ENCODE measurements around the gene ASB1.
"Not testable (repeated sequence)": the region's sequence is repeated elsewhere in the genome, so short reads cannot be mapped to it uniquely, and the experiment has no call there.

The ASB1 gene

DNA sequence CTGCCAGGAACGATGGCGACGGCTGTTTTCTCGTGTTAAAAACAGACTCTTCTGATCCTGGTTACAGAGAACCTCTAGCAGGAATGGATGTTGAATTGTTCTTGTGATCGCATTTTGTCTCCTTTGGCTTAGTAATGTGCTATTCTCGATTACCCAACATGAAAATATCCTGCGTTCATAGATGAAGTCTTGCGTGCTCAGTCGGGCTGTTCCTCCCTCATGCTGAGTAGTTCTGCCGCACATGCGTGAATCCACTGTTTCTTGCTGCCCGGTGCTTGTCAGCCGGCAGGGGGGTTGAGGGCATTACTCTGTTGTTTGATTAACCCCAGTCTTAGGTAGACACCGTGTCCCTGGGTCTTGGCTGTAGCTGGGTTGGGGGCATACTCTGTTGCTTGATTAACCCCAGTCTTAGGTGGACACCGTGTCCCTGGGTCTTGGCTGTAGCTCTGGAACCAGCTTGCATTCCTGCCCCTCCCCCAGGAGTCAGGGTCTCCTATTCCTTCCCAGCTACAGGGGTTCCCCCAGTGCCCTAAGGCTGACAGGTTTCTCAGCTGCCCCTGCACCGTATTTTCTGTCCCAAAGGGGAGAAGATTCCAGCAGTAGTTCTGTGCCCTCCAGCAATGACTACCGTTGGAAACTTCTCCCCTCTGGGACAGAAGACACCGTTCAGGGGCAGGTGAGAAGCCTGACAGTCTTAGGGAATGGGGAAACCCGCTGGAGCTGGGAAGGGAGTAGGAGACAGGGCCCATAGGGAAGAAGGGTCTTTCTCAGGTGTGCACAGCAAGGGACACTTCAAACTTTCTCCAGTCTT, 22.1 kb upstream of the ASB1 start:
- no peak for DNase-seq

DNA sequence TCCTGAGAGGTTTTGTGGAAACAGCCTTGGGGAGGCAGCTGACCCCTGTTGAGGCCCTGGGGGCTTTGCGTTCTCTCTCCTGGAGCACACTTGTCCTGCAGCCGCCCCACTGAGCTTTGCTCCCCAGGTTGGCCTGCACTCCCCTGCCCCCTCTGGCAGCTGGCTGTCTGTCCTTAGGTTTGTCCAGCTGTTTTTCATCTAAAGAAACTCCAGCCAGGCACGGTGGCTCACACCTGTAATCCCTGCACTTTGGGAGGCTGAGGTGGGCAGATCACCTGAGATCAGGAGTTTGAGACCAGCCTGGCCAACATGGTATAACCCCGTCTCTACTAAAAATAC, 21.5 kb upstream of the ASB1 start:
- DNase-seq = not testable (repeated sequence)

DNA sequence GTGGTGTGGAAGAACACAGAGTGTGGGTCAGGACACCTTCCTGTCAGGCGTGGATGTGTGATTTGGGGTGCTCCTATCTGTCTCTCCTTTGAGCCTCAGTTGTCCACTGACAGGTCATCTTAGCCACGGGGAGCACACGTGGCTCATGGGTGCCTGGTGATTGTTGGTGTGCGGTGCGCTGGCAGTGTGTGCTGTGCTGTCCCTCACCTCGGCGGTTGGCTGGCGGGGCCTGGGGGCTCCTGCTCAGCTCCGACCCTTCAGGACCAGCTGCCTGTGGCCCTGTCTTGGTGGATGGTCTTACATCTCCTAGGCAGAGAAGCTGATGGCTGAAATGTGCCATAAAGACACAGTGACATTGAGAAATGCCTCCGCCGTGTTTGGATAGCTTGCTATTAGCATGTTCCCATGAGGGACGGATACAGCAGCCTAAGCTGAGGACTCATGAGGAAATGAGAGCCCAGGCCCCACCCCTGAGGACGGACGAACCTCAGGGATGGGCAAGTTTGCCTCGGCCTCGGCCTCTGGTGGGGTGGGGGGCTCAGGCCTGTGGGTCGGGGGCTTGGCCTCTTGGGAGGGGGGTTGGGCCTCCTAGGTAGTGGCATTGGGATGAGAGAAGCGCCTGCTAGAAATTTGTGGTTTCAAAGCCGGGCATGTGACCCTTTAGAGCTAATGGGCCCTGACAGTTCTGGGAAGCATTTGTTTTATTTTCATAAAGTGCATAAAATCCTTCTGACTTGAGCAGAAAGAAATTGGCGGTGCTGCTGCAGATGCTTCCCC, 20.3 kb upstream of the ASB1 start:
- DNase-seq = no peak

DNA sequence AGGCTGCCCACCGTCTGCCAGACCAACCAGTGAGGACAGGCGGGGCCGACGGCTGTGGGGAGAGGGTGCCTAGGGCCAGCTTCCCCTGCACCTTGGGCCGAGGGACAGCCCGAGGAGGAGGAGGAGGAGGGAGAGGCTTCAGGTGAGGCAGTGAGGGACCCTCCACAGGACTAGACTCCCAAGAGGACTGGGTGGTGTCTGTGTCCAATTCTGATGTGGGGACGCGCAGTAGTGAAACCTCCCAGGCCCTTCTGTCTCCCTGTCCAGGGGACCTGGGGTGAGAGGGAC, 19.8 kb upstream of the ASB1 start:
- no peak for DNase-seq

DNA sequence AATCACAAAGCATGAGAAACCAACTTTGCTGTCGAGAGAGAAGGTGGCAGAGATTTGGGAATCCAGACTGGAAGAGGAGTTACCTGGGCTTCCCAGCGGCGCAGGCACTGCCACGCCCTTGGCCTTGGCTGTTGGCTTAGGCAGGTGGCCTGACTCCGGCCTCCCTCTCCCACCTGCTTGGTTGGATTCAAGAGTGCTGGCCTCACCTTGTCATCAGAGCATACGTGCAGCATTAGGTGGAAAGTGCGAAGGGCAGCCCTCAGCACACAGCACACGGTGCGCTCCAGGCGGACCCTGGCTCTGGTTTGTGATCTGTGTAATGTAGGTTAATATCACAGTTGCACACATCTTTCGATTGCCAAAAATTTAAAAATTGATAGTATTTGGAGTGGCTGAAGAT, 19.2 kb upstream of the ASB1 start:
- DNase-seq = no peak

DNA sequence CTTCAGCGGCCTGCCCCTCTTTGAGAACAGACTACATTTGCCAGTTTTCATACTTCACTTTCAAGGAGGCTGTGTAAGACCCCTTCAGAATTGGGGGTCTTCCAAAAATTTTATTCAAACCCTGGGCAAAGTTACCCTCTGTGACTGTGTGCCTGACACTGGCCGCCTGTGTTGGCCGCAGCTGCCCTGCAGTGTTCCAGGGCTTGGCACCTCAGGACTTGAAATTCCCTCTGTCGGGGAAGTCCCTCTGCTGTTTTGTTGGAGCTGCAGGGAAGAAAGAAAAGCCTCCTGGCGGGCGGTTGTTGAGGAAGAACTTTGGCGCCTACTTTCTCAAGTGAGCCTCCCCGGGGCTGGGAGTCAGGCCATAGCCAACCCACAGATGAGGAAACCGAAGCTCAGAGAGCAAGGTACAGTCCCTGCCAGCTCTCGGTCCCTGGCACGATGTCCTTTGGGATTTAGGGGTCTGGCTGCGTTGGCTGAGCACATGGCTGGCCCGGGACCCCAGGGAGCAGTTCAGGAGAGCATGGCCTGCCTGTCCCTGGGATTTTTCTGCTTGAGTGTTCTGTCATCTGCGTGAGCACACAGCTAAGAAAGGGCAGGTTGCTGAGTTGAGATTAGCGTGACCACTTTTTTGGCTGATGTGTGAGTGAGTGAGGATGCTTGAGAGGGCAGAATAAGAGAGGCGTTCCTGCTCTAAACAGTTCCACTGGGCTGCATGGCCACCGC, 17.9 kb upstream of the ASB1 start:
- DNase-seq = no peak

DNA sequence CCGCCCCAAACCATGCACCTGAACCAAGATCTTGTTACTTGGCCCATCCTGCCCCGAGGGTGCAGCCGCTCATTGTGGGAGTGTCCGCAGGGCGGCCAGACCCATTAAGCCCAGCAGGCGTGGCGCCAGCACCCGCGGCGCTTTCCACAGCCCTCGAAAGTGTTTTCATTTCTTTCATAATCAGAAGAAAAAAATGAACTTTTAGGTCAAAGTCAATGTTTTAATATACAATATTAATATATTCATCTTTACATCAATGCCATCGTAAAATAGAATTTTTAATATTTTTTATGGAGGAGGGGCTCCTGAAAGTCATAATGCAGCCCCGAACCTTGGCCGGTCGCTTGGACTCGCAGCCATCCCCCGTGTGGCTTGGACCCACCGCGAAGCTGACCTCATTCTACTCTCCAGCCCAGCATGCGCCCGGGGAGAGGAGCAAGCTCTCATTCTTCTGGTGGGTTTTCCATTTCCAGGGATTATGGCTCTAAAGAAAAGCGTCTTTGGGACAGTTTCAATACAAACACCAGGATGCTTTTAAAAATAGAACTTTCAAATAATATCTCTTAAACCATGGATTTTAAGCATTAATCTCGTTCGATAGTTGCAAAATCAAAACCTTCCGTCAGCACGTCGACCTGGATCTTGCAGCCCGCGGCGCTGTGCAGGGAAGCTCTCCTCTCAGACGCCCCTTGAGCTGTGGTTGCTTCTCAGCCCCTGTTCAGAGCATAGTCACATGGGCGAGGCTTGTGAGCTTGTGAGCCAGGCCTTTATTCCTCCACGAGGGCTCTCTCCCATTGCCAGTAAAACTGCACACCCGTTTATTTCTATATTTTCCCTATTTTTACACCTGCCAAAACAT, 17.2 kb upstream of the ASB1 start:
- DNase-seq = no peak

DNA sequence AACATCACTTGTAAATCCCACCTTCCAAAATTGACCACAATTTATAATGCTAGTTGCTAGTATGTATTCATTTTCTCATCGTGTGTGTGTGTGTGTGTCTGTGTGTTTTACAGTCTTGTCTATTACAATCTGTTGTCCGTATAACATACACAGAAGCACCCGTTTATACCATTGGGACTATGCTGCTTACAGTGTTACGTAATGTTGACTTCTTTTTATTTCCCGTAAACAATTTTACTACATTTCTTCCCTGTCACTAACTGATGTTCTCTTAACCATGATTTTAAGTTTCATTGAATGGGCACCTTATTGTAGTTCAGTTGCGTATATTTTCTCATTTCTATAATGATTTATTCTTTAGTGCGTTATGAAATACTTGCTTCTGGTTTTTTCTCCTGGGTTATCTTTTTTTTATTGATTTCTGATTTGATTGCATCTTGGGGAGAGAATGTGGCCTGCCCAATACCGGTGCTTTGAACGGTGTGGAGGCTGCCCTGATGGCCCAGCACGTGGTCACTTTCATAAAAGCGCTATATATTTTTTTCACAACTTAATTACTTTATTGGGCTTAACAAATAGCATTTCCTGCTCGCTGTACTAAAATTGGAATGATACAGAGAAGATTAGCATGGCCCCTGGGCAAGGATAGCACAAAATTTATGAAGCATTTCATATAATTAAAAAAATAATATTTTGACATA, 14.5 kb upstream of the ASB1 start:
- no peak for DNase-seq

DNA sequence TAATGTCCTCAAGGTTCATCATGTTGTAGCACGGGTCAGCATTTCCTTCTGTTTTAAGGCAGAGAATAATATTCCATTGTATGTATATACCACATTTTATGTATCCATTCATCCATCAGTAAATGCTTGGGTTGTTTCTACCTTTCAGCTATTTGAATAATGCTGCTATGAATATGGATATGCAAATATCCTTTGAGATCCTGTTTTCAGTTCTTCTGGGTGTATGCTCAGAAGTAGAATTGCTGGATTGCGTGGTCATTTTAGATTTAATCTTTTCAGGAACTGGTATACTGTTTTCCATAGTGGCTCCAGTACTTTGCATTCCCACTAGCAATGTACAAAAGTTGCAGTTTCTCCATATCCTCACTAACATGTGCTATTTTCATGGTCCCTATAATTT, 13.4 kb upstream of the ASB1 start:
- no peak for DNase-seq

DNA sequence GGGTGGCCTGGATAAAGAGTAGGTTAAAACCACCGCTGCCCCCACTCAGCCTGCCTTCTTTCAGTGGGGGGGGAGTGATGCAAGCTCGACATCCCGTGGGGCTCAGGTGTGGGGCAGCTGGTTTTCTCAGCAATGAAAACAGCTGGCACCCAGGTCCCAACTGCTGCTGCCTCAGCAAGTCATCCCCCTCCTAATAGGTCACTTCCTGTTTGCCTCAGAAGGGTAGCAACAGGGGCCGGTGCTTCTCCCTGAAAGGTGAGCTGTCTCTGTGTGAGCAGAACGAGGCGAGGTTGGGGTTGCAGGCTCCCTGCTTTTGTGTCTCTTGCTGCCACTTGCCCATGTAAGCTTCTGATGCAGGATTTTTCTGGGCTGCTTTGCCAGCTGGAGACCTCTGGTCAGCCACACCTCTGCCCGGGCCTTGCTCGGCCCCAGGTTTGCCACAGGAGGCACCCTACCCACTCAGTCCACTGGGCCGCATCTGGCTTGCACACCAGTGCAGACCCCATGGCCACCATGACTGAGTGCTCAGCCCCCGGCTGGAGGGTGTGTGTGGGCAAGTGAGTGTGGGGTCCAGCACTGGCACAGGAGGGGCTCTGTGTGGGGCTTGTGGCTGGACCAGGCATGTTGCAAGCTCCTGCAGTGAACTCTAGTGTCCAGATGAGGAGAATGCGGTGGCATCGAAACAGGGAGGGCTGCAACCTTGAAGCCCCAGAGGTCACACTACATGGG, 11.5 kb upstream of the ASB1 start:
- DNase-seq = no peak

DNA sequence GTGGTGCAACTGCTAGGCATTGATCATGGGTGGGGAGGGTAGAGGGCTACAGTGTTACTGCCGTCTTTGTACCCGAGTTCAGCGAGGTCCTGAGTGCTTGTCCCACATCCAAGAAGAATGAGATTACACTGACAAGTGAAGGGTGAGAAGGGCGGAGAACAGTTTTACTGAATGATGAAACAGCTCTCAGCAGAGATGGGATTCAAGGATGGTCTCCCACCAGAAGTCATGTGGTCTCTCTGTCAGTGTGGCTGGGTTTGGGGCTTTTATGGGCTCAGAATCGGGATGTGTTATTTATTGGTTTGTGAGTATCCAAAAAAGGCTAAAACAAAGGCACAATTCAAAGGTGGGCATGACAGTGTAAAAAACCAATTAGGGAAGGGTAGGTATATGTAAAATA, 10.8 kb upstream of the ASB1 start:
- no peak for DNase-seq

DNA sequence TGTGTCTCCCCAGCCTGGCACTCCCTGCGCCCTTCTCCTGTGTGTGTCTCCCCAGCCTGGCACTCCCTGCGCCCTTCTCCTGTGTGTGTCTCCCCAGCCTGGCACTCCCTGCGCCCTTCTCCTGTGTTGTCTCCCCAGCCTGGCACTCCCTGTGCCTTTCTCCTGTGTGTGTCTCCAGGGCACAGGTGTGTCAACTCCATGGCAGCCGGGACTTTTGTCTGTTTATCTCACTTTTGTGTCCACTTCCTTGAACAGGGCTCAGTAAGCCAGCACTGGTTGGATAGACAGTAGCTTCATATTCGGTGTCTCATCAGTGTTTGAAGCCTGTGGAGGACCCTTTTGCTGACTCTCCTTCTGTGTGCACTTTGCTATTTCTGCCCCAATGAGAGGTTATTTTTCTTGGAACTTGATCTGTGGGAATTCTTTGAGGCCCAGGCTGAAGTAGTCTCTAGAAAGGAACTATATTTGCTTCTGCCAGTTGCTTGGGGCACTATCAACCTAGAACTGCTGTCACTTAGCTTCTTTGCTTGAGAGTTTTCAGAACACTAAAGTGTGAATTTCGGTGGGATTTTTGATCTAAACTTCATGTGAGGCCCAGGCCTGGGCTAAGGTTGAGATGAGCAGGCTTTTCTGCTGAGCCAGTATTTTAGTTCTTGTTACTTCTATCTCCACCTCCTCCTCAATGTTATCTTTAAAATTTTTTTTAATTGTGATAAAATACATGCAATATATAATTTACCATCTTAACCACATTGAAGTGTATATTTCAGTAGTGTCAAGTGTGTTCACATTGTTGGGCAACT, 8.3 kb upstream of the ASB1 start:
- DNase-seq = no peak

DNA sequence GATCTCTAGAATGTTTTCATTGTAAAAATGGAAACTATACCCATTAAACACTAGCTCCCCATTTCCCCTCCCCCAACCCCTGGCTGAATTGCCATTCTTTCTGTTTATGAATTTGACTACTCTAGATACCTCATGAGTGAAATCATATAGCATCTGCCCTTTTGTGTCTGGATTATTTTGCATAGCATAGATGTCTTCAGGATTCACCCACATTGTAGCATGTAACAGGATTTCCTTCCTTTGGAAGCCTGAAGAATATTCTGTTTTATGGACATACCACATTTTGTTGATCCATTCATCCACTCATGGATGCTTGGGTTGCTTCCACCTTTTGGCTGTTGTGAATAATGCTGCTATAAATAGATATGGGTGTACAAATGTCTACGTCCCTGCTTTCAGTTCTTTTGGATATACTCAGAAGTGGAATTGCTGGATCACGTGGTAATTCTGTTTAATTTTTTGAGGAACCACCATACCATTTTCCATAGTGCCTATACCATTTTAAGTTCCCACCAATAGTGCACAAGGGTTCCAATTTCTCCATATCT, 7.7 kb upstream of the ASB1 start:
- no peak for DNase-seq

DNA sequence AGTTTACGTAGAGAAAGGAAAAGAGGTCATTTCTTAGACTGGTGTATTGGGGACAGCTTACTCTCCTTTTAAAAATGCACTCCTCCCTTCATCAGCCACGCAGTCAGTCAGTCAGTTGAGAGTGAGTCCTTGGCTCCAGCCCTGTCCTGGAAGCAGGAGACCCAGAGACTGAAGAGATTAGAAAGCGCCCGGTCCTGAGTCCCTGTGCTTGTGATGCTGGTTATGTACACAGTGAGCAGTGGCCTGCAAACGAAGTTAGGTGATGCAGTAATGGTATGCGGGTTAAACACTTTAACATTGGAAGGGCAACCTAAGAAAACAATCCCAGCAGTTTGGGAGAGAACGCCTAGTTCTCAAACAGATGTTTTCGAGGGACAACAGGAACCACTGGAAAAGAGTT, 6.3 kb upstream of the ASB1 start:
- DNase-seq = no peak

DNA sequence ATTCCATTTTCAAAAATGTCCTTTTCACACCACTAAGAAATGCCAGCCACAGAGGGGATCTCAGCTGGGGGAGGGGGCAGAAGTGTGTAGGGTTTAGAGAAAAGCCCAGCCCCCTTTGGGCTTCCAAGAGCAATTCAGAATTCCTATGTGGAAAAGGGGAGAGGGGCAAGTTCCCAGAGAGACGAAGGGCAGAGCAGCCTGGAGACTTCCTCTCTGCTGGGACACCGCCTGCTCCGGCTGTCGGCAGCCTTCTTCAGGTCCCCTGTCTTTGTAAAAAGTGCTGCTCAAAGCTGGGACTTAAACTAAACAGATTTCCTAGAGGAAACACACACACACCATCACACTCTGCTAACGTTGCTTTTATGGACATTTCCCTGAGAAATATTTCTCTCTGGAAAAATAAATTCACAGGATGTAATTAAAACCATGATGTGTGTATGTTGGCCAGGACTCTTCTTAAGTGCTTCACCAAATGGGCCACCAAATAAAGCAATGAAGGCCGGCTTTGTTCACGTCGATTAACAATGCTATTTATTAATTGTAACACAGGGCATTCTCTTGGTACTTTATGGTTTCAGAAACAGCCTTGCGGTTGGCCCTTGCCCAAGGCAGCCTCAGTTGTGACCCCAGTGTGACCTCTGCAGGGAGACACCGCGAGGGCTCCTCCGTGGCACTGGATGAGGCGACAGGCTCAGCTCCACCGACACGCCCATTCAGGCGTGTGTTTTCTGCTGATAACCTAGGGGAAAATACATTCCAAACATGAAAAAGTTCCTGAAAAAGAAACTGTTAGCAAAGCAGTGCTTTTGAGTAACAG, 5.6 kb upstream of the ASB1 start:
- DNase-seq = no peak

DNA sequence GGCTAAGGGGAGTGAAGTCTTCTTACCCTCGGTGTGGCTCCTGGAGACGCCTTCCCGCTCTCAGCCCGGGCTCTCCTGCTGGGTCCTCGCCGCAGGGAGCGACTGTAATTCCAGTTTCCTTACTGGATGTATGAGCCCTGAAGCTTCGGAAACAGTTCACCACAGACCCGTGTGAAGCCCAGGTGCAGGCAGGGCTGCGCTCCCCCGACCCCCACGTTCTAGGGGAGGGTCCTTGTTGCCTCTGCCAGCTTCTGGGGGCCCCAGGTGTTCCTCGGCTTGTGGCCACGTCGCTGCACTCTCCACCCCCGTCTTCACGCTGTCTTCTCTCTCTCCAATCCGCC, 5.1 kb upstream of the ASB1 start:
- no peak for DNase-seq

DNA sequence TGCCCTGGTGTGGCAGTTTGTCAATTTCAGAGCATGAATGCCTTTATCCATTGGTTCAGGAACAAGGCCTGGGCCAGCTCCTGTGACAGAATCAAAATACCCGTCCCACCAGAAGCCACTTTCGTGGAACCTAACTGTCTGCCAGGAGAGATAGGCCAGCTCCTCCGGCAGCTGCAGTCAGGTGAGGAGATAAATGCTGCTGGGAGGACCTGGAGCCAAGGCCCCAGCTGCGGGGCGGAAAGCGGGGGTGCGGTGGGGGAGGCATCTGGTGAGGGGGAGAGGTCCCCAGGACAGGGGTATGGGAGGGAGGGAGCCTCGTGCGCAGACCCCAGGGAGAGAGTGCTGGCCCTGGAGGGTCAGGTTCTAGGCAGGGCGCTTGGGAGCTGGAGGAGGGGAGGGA, 4.4 kb upstream of the ASB1 start:
- DNase-seq = no peak

DNA sequence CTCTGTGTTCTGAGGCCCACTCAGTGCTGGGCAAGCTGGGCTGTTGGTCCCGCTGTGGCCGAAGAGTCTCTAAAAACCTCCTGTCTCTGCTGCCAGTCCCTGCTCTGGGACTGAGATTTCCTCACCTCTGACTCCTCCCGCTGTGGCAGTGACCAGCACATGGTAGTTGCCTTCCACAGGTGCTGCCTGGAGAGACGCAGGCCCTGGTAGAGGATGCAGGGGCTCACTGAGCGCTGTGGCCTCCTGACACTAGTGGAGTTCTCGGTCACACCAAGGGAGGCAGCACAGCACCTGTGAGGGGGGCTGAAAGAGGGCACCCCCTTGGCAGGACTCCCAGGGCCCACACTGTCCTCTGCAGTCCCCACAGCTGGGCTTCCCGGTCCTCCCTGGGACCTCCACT, 3.8 kb upstream of the ASB1 start:
- DNase-seq = no peak

DNA sequence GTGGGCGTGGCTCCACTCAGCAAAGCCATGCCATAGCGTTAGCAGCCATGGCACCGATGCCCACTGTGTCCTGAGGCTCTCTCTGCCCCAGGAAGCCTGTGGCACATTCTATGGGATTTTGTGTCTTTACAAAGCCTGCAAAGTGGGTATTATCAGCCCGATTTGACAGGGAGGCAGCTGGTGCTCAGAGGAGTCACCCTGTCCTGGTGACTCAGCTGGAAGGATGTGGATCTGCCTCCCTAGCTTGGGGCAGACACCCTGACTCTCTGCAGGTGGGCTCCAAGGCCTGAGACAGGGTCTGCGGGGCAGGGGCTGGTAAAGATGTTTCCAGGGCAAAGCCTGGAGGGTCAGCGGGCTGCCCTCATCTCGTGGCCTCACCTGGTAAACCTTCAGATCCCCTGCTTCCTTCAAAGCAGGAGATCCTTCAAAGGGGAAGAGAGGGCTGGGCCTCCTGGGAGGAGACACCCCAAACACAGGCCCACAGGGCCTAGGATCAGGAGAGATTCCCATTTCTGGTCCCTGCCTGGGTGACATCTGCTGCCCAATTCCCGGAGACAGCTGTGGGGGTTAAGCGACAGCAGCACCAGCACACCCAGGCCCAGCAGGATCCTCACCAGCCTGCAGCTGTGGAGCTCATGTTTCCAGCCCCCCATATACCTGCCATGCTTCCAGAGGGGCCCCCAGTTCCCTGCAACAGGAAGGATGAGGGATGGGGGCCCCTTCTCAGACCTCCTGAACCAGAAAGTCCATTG, 3.0 kb upstream of the ASB1 start:
- DNase-seq = no peak
